NCI-H1417 treated with DMSO at 0.1 percent for 48 hours (cell line): Measurements from ENCODE around the gene HOXA4.
A peak's percentile ranks its signal among the peaks of the same experiment; 100 is the strongest.

Experiments
- DNase-seq: peaks from one replicate; lab custom pipeline; 2025; lab: John Stamatoyannopoulos, UW

The HOXA4 gene

GRCh38 chr7:27147199-27148030 lies 16.9 kb upstream of the HOXA4 start, which contains the start of gene HOXA6:
Gene HOXA6, minus strand, starts transcription at chr7:27147774. Its CDS starts 25 bp downstream, at chr7:27147749.
- no peak for DNase-seq

DNA sequence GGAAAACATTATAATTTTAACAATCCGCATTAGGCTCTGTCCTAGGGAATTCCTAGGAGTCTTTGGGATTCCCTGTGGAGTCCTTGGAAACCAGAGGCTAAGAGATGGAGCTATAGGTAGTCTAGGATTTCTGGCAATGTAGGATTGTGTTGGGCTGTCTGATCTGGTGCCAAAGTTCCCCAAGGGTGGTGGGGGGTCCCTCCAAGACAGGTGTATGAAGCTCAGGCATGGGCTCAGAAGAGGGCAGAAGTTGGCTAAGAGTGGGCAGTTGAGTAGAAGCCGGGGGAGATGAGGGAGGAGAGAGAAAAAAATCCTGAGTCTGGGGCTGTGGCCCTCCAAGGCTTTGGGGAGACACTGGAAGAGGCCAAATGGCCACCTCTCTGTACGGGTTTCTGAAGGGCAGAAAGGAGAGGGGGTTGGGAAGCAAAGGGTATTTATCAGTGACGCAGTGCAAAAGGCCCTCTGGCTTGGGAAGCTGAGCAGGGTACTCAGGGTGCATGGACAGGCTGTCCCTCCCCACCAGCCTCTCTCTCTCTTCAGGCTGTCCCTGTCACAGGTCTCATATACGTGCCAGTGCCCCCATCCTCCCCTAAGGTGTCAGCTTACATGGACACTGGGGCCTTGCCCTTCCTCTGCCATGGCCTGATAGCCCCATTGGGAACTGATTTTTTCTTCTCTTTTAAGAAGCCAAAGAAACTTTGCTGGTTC lies 16.1 kb upstream of the HOXA4 start:
- DNase-seq: no peak

DNA sequence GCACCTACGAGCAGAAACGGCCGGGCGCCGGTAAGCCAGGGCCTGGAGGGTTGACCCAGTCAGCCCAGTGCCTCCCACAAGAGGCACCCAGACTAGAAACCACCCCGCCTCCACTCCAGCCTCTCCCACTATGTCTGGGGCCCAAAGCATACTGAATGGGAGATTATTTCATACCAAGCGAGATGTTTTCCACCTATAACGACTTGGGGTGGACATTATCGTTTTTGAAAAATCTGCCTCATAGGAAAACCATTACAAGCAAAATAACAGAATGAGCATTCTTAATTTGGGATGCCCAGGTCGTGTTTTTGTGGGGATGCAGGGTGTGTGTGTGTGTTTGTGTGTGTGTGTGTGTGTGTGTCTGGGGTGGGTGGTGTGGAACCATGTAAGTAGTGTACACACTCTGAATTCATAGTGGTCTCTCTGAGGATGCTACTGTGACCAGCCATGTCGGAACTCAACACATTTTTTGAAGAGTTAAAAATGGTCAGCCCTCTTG lies 15.4 kb upstream of the HOXA4 start:
- DNase-seq: no peak

DNA sequence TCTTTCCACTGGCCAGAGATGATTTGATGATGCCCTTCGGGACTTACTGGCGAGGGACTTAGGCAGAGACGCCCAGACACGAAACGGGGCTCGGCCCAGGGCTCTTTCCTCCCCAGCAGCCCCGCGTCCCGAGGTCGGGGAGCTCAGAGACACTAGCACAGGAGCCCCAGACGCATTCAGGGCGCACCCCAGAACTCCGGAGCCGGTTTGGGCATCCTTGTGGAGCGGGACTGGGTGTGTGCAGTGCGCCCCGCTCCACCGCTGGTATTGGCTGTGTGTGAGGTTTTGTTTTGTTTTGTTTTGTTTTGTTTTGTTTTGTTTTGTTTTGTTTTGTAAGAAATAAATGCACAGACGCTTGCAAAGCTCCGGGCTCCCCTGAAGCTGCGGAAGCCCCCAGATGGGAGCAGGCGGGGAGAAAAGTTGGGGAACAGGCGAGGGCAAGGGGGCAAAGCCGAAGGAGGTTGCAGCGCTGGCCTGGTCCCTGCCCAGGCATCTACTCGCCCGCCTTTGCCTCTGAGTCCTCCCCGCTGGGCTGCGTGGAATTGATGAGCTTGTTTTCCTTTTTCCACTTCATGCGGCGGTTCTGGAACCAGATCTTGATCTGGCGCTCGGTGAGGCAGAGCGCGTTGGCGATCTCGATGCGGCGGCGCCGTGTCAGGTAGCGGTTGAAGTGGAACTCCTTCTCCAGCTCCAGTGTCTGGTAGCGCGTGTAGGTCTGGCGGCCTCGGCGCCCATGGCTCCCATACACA lies 14.8 kb upstream of the HOXA4 start:
- DNase-seq: no peak

DNA sequence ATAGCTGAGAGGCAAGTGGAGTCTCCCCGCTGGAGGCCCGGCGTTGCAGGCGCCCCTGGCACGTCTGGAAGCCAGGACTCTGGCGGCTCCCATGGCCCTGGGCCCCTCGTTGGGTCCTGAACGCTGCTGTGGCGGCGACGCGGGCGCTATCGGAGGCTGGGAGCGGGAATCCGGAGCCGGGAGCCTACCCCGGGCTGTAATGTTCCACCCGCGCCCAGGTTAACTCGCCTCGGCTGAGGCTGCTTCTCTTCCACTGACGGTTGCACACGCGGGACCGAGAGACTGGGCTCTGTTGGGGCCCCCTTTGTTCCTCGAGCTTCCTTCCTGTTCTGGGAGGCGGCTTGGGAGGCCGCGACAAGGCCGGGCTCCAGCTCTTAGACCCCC lies 14.2 kb upstream of the HOXA4 start:
- no peak for DNase-seq

GRCh38 chr7:27143950-27144780 lies 13.6 kb upstream of the HOXA4 start:
- no peak for DNase-seq

DNA sequence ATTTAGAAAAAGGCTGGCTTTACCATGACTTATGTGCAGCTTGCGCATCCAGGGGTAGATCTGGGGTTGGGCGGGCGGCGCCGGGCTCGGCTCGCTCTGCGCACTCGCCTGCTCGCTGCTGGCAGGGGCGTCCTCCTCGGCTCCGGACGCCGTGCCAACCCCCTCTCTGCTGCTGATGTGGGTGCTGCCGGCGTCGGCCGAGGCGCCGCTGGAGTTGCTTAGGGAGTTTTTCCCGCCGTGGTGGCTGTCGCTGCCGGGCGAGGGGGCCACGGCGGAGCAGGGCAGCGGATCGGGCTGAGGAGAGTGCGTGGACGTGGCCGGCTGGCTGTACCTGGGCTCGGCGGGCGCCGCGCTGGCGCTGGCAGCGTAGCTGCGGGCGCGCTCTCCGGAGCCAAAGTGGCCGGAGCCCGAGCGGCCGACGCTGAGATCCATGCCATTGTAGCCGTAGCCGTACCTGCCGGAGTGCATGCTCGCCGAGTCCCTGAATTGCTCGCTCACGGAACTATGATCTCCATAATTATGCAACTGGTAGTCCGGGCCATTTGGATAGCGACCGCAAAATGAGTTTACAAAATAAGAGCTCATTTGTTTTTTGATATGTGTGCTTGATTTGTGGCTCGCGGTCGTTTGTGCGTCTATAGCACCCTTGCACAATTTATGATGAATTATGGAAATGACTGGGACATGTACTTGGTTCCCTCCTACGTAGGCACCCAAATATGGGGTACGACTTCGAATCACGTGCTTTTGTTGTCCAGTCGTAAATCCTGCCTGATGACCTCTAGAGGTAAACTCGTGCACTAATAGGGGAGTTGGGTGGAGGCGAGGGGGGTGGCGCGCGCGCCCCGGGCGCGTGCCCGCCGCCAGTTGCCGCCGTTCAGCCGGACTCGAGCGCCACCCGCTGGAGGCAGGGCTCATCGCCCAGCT lies 12.7 kb upstream of the HOXA4 start, which contains the start of gene HOXA5:
Gene HOXA5 (minus strand): TSS at position 659 of the 927 bp plus-strand sequence. CDS start 74 bp downstream, at position 585.
- peak; percentile 62 for DNase-seq

GRCh38 chr7:27142580-27143022 lies 12.0 kb upstream of the HOXA4 start:
- no peak for DNase-seq

DNA sequence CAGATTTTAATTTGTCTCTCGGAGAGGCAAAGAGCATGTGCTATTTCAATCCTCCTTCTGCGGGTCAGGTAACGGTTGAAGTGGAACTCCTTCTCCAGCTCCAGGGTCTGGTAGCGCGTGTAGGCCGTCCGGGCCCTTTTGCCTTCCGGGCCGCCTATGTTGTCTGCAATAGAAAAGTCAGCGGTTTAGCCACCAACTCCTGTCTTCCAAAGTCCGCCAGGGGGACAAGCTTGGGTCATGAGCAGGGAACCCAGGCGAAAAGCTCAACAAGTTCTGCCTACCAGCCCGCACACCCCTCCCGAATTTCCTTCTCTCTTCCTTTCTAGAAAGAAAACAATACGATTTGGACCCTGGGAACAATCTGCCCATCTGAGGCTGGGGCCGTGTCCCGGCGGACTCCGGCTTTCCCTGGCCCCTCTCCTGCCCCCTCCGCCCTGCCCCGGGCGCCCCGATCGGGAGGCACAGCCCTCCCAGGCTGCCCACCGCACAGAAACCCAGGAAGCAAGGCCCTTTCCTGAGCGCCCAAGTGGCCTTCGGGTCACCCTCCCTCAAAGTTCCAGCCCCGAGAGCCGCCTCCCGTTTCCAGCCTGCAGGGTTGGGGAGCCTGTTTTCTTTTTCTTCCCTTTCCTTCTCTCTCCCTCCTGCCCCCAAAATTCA lies 11.5 kb upstream of the HOXA4 start:
- DNase-seq: no peak

GRCh38 chr7:27141137-27141922 lies 10.8 kb upstream of the HOXA4 start:
- no peak for DNase-seq

GRCh38 chr7:27140126-27140857 lies 9.7 kb upstream of the HOXA4 start:
- DNase-seq: no peak

GRCh38 chr7:27139334-27140125 lies 9.0 kb upstream of the HOXA4 start:
- no peak for DNase-seq

GRCh38 chr7:27138985-27139333 lies 8.4 kb upstream of the HOXA4 start:
- DNase-seq: no peak

- DNase-seq: no peak
These were observed 7.9 kb upstream of the HOXA4 start for GRCh38 chr7:27138472-27138871.

DNA sequence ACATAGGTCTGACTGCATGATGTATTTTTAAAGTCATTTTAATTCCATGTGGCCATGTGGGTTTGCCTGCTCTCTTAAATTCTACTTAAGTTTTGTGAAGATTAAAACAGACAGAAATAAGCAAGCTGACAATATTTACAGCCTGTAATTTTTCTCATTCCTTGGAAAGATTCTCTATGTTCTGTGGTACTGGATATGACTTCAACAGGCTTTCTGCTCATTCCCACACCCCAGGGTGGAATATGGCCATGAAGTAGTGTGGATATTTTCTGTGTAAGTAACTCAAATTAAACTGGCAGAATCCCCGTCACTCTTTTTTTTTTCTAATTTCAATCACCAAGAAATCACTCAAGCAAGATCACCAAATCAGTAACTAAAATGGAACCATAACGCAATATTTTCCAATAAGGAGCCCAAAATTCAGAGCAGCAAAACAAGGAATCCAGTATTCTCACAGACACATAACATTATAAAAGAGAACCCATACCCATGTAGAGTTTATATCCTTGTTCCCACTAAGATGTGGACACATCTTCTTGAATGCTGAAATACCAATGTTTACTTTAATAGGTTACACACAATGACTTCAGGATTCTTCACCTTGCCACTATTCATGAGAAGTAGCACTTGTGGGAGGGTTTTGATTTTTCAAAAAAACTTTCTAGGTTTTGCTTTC lies 7.2 kb upstream of the HOXA4 start:
- no peak for DNase-seq

- DNase-seq: no peak
These were observed 3.8 kb upstream of the HOXA4 start for GRCh38 chr7:27134392-27134791.
